Immature natural killer cell (primary cell): Measurements from ENCODE around the gene PIGM. TPM values are rescaled to one million over a fixed set of nuclear protein-coding genes. Genes with fewer than 3 reads are reported as not detected.

Source experiments
- DNase-seq, 3 donors: peaks; one replicate each; pipeline ENCODE4 v3.0.0; 2022; ENCODE audit warnings: mixed read lengths in 1 of 3
- H3K27ac Mint-ChIP-seq, 6 donors: one replicate each; pipeline ENCODE4 v1.8.0; 2020; ENCODE audit warnings: mixed read lengths in 6 of 6, mild to moderate bottlenecking in 5 of 6, inconsistent platforms in 4 of 6, moderate library complexity in 3 of 6
- H3K27me3 Mint-ChIP-seq, 3 donors: one replicate each; pipeline ENCODE4 v1.8.0; 2020 to 2021; ENCODE audit warnings: low read depth in 3 of 3, mild to moderate bottlenecking in 3 of 3, mixed read lengths in 3 of 3, moderate library complexity in 3 of 3, inconsistent platforms in 1 of 3
- H3K36me3 Mint-ChIP-seq, 3 donors: one replicate each; pipeline ENCODE4 v1.8.0; 2020; ENCODE audit warnings: mixed read lengths in 3 of 3, inconsistent platforms in 2 of 3, mild to moderate bottlenecking in 2 of 3
- H3K4me1 Mint-ChIP-seq, 2 donors: one replicate each; pipeline ENCODE4 v1.8.0; 2020; ENCODE audit warnings: inconsistent platforms in 2 of 2, mild to moderate bottlenecking in 2 of 2, mixed read lengths in 2 of 2, moderate library complexity in 1 of 2
- H3K4me3 Mint-ChIP-seq, 5 donors: one replicate each; pipeline ENCODE4 v1.8.0; 2020; ENCODE audit warnings: mild to moderate bottlenecking in 5 of 5, mixed read lengths in 5 of 5, inconsistent platforms in 3 of 5, moderate library complexity in 3 of 5
- H3K9me3 Mint-ChIP-seq, 6 donors: one replicate each; pipeline ENCODE4 v1.8.0; 2020; ENCODE audit warnings: mild to moderate bottlenecking in 6 of 6, mixed read lengths in 6 of 6, inconsistent platforms in 4 of 6, moderate library complexity in 3 of 6
- polyA plus RNA-seq, 3 donors: library from polyadenylated mRNA; unstranded; fragments of 300-500 nt; fragmentation: Illumina TruSeq; gene quantifications; one replicate each; pipeline ENCODE4 v1.2.3, GENCODE V29; 2021

PIGM gene
- polyA plus RNA-seq, 3 donors from 2014 or later, result 2.1 to 3.3 (median 3.0) TPM

DNA sequence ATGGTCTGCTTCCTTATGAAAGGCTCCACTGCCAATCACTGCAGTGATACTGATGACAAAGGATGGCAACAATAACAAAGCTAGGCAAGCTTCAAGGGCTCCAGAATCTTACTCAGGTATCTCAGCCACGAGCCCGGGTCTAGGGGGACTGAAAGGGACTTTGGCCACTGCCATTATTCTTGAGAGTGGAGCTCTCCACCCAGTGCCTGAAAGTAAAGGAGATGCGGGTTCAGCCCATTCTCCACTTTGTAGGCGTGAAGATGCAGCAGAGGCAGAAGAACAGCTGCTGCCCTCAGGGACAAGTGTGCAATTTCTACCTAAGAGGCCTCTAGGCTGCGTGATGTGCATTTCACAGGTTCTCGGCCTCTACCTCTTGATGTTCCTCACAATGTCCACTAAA lies 46.3 kb downstream of the PIGM start:
- H3K9me3 Mint-ChIP-seq, result no peaks in the 10 kb centered on the region
- no peak for DNase-seq
- peaks cover 3 to 19% (median 7%) of the 10 kb centered on the region in 3 donors for H3K27me3 Mint-ChIP-seq
- no peaks in the 10 kb centered on the region for H3K4me1 Mint-ChIP-seq
- no peak overlapping the region for H3K4me3 Mint-ChIP-seq
- H3K36me3 Mint-ChIP-seq, result no peaks in the 10 kb centered on the region
- H3K27ac Mint-ChIP-seq, result no peak overlapping the region

DNA sequence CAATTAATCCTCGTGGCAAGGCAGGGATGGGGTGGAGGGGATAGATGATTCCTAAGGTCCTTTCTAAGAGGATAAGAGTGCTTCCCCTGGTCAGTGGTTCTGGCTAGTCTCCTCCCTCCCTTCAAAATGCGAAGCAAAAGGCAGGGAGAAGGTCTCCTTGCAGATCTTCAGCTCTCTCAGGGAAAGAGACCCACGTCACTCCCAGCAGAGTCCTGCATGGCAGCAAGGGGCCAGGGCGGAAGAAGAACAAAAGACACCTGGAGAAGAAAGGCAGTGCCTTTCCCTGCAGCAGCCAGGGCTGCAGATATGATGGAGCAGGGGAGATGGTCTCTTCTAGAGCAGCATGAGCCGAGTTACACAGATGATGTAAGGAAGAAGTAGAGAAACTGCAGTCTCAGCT lies 48.1 kb downstream of the PIGM start:
- Mint-ChIP-seq H3K4me3 (no peak overlapping the region), H3K27ac (no peak overlapping the region), H3K27me3 (peaks cover 3 to 23% (median 9%) of the 10 kb centered on the region in 3 donors), H3K4me1 (no peaks in the 10 kb centered on the region), H3K9me3 (no peaks in the 10 kb centered on the region), H3K36me3 (no peaks in the 10 kb centered on the region)
- DNase-seq, result no peak

DNA sequence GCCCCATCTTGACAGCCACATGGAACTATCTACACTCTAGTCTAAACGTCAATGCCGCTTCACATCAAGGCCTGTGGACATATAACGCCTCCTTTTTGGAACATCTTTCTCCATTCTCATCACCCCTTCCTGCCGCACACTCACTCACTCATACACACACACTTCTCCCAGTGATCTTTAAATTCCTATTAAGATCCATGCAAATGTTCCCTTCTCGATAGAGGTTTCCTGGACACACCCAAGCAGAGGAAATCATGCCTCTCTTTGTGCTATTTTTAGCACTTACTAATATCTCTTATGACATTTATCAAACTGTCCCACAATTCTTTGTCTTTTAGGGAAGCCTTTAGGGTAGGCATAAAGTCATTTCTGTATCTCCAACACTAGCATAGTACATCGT lies 49.5 kb downstream of the PIGM start:
- Mint-ChIP-seq H3K4me1 (no peaks in the 10 kb centered on the region), H3K27me3 (peaks cover 3 to 23% (median 7%) of the 10 kb centered on the region in 3 donors)

GRCh38 chr1:159981351-159982055 lies 50.3 kb downstream of the PIGM start:
- Mint-ChIP-seq H3K27ac (no peak overlapping the region), H3K27me3 (peaks cover 3 to 22% (median 7%) of the 10 kb centered on the region in 3 donors), H3K4me3 (no peak overlapping the region), H3K4me1 (no peaks in the 10 kb centered on the region), H3K36me3 (no peaks in the 10 kb centered on the region), H3K9me3 (no peaks in the 10 kb centered on the region)
- no peak for DNase-seq

More for the DNA sequence above, 49.5 kb downstream of the PIGM start:
- H3K36me3 Mint-ChIP-seq, result no peaks in the 10 kb centered on the region
- H3K4me3 Mint-ChIP-seq, result no peak overlapping the region
- H3K27ac Mint-ChIP-seq, result no peak overlapping the region
- H3K9me3 Mint-ChIP-seq, result no peaks in the 10 kb centered on the region
- no peak for DNase-seq

DNA sequence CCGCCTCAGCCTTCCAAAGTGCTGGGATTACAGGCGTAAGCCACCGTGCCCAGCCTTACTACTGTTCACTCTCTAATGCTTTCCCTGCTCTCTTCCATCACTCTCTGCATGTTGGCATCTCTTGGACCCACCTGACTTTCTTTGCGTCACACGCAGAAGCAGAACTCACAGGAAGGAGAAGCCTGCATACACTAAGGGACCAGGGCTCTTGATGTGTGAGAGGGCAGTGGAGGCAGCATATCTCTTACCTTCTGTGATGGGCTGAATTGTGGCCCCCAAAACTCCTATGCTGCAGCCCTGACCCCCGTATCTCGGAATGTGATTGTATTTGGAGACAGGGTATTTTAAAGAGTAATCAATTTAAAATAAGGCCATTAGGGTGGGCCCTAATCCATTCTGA lies 51.0 kb downstream of the PIGM start:
- no peak overlapping the region for H3K27ac Mint-ChIP-seq
- DNase-seq, result no peak
- no peaks in the 10 kb centered on the region for H3K4me1 Mint-ChIP-seq
- H3K4me3 Mint-ChIP-seq, result no peak overlapping the region
- no peaks in the 10 kb centered on the region for H3K9me3 Mint-ChIP-seq
- H3K27me3 Mint-ChIP-seq, result peaks cover 3 to 20% (median 7%) of the 10 kb centered on the region in 3 donors
- H3K36me3 Mint-ChIP-seq, result no peaks in the 10 kb centered on the region

- H3K27ac Mint-ChIP-seq, result no peak overlapping the region
- no peak for DNase-seq
- H3K27me3 Mint-ChIP-seq, result peaks cover 3 to 14% (median 7%) of the 10 kb centered on the region in 3 donors
- H3K9me3 Mint-ChIP-seq, result no peaks in the 10 kb centered on the region
- H3K4me3 Mint-ChIP-seq, result no peak overlapping the region
- H3K36me3 Mint-ChIP-seq, result no peaks in the 10 kb centered on the region
- H3K4me1 Mint-ChIP-seq, result no peaks in the 10 kb centered on the region
Measured at GRCh38 chr1:159980076-159980475, 51.7 kb downstream of the PIGM start.

DNA sequence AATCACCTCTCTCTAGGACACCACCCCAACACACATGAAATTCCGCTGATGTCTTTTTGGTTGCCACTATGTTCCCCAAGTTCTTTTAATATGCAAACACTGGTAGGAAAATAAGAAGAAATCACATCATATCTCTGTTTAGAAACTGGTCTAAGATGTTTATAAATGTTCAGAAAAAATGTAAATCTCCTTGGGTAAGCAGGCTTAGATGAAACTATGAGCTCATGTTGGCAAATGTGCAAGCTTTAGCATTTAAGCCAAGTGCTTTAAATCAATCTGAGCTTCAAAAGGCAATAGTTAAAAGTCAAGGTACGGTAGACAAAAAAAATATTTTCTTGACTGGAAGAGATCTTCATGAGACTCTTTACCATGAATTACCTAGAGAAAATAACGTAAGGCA lies 52.5 kb downstream of the PIGM start:
- no peak for DNase-seq
- H3K4me3 Mint-ChIP-seq, result no peak overlapping the region
- H3K27me3 Mint-ChIP-seq, result peaks cover 2 to 12% (median 7%) of the 10 kb centered on the region in 3 donors

DNA sequence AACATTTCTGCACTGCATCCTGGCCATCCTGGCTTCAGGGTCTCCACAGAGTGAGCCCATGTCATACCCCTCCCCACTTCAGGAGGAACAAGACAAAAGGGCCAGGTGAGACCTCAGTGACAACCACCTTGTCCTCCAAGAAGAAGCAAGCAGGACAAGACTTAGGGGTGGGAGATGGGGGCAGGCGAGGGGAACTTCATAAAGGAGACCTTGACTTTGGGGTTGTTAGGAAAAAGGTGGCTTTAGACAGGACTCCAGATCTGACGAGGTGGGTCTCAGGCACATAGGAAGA lies 53.7 kb downstream of the PIGM start:
- no peak overlapping the region for H3K27ac Mint-ChIP-seq
- no peaks in the 10 kb centered on the region for H3K9me3 Mint-ChIP-seq
- H3K4me1 Mint-ChIP-seq, result no peaks in the 10 kb centered on the region
- H3K36me3 Mint-ChIP-seq, result no peaks in the 10 kb centered on the region
- peaks cover 2 to 11% (median 7%) of the 10 kb centered on the region in 3 donors for H3K27me3 Mint-ChIP-seq
- H3K4me3 Mint-ChIP-seq, result no peak overlapping the region
- no peak for DNase-seq

More for the DNA sequence above, 52.5 kb downstream of the PIGM start:
- Mint-ChIP-seq H3K36me3 (no peaks in the 10 kb centered on the region), H3K4me1 (no peaks in the 10 kb centered on the region), H3K27ac (no peak overlapping the region), H3K9me3 (no peaks in the 10 kb centered on the region)

DNA sequence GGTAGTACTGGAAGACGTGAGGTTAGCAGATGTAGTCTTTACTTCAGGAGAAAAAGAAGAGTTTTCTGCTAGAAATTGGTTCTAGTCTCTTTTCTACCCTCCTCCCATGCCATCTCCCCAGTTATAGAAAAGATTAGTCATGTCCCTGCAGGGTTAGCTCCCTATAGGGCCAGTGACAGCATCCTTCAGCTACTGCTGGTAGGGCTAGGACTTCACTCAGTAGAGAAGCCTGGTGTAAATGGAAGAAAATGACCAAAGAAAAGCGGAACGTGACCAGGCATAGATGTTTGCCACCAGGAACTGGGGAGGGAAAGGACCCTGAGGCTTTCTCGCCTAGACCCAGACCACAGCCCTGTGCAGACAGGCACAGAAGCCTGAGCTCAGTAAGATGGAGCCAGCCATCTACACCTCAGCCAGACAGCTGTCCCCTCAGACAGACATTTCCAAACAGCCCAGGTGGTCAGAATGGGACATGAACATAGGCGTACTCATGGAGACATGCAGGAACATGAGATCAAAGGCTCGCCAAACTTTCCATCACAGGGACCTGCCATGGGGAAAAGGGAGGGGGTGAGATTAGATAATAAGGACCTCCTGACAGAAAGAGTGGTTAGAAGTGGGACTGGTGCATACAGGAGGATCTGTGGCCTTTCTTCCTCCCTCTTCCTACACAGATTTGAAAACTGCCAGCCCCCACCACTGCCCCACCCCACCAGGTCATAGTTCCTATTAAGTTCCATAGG lies 54.3 kb downstream of the PIGM start:
- Mint-ChIP-seq H3K36me3 (no peaks in the 10 kb centered on the region), H3K9me3 (no peaks in the 10 kb centered on the region)

More for the DNA sequence above, 54.3 kb downstream of the PIGM start:
- Mint-ChIP-seq H3K4me1 (no peaks in the 10 kb centered on the region), H3K4me3 (no peak overlapping the region), H3K27ac (no peak overlapping the region), H3K27me3 (peaks cover 2 to 9% (median 7%) of the 10 kb centered on the region in 3 donors)
- DNase-seq, result no peak

Other genes starting within 250 kb of the PIGM start
- 100 to 1,000 TPM; 234 to 442 (median 407) TPM for gene FCRL6, start 229.6 kb downstream of the PIGM start, polyA plus RNA-seq
- 10 to 100 TPM in 1 of 3 donors, 1 to 10 TPM in 2; 4.0 to 17.1 (median 6.9) TPM for gene SLAMF8, start 205.1 kb downstream of the PIGM start, polyA plus RNA-seq
- gene VSIG8, start 169.3 kb downstream of the PIGM start, polyA plus RNA-seq, result not detected
- gene CFAP45, start 131.8 kb downstream of the PIGM start, polyA plus RNA-seq, result under 1 TPM in 1 of 3 donors, not detected in 2; 0.36 TPM
- gene TAGLN2, start 106.5 kb downstream of the PIGM start, polyA plus RNA-seq, result 1,000 to 10,000 TPM in 2 of 3 donors, 100 to 1,000 TPM in 1; 660 to 1,369 (median 1,251) TPM
- gene IGSF9, start 86.4 kb downstream of the PIGM start, polyA plus RNA-seq, result not detected
- not detected for gene SLAMF9, start 77.8 kb downstream of the PIGM start, polyA plus RNA-seq
- gene KCNJ10, start 38.2 kb upstream of the PIGM start, polyA plus RNA-seq, result not detected
- gene KCNJ9, start 49.5 kb upstream of the PIGM start, polyA plus RNA-seq, result not detected
- gene IGSF8, start 66.6 kb upstream of the PIGM start, polyA plus RNA-seq, result 10 to 100 TPM; 29.1 to 57.4 (median 40.5) TPM
- gene ATP1A2, start 83.8 kb upstream of the PIGM start, polyA plus RNA-seq, result not detected
- not detected for gene ATP1A4, start 119.6 kb upstream of the PIGM start, polyA plus RNA-seq
- gene CASQ1, start 158.6 kb upstream of the PIGM start, polyA plus RNA-seq, result not detected
- 10 to 100 TPM; 12.8 to 14.2 (median 13.2) TPM for gene PEA15, start 173.4 kb upstream of the PIGM start, polyA plus RNA-seq
- gene DCAF8, start 230.6 kb upstream of the PIGM start, polyA plus RNA-seq, result 10 to 100 TPM; 42.3 to 62.1 (median 58.1) TPM